Body of pancreas (tissue), 4 donors: Measurements from ENCODE around the gene RASGRP2.

Experiments
- POLR2A ChIP-seq, 3 donors: fragments of 450-650 bp; IDR thresholded peaks; one replicate each; pipeline ENCODE4 v1.6.1; 2016; ENCODE audit warnings: antibody characterized with exemption in 3 of 3, mild to moderate bottlenecking in 2 of 3
- TF ChIP-seq, protein P1 (sequence below), 7 experiments: fragments of 450-650 bp in 4 of 7; fragments of 200-600 bp in 3 of 7; sonication (generic) in 3 of 7; IDR thresholded peaks; one replicate each; pipeline ENCODE4 v1.5.1; 2016 to 2019; ENCODE audit warnings: antibody characterized with exemption in 7 of 7

DNA sequence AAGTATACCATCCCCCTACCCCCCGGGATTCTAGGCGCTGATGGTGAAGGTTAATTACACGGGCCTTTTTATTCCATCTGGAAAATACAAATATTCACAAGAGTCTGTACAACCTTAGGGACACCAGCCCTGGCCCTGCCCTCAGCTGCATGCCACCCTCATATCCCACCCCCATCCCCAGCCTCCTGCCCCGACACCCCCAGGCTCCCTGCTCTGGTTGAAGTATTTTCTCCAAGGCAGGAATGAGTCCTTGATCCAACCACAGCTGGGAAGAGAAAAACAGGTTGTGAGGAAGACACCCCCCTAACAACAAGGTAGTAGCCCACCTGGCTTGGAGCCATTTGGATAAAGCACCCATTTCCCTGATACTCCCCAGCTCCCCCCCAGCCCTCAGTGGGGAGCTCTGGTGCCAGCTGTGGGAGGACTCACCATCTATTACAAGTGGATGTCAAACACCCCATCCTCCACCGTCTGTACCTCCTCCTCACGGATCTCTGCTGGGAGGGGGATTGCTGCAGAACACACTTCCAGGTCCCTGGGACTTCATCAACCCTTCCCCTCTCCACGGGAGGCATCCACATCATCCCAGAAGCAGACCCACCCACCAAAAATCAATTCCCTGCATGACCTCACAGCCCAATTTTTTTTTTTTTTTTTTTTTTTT, 16.9 kb downstream of the RASGRP2 start:
- TF ChIP-seq, protein P1, sequence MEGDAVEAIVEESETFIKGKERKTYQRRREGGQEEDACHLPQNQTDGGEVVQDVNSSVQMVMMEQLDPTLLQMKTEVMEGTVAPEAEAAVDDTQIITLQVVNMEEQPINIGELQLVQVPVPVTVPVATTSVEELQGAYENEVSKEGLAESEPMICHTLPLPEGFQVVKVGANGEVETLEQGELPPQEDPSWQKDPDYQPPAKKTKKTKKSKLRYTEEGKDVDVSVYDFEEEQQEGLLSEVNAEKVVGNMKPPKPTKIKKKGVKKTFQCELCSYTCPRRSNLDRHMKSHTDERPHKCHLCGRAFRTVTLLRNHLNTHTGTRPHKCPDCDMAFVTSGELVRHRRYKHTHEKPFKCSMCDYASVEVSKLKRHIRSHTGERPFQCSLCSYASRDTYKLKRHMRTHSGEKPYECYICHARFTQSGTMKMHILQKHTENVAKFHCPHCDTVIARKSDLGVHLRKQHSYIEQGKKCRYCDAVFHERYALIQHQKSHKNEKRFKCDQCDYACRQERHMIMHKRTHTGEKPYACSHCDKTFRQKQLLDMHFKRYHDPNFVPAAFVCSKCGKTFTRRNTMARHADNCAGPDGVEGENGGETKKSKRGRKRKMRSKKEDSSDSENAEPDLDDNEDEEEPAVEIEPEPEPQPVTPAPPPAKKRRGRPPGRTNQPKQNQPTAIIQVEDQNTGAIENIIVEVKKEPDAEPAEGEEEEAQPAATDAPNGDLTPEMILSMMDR (IDR thresholded peaks at IDR 0.05) = no peak
- TF ChIP-seq POLR2A (IDR thresholded peaks at IDR 0.05) = no peak
